ENCODE results near the gene VWA2.

VWA2 gene

GRCh38 chr10:114279901-114280644, 41.0 kb downstream of the VWA2 start:
- FAIRE-seq, result no peak

GRCh38 chr10:114281006-114281405, 42.0 kb downstream of the VWA2 start:
- FAIRE-seq (no peak), DNase-seq (ENCODE audit: insufficient read length, low spot score) (no peak)
- TF ChIP-seq CTCF (IDR thresholded peaks at IDR 0.05; ENCODE audit: insufficient read depth, missing control alignments), result no peak

More at GRCh38 chr10:114279901-114280644, 41.0 kb downstream of the VWA2 start:
- TF ChIP-seq CTCF (IDR thresholded peaks at IDR 0.05; ENCODE audit: insufficient read depth, missing control alignments), result no peak
- DNase-seq (ENCODE audit: insufficient read length, low spot score), result no peak

GRCh38 chr10:114281461-114281860, 42.4 kb downstream of the VWA2 start:
- no peak for TF ChIP-seq CTCF (IDR thresholded peaks at IDR 0.05; ENCODE audit: insufficient read depth, missing control alignments)
- DNase-seq (ENCODE audit: insufficient read length, low spot score) (no peak), FAIRE-seq (no peak)

- no peak for TF ChIP-seq CTCF (IDR thresholded peaks at IDR 0.05; ENCODE audit: insufficient read depth, missing control alignments)
- FAIRE-seq, result no peak
- no peak for DNase-seq (ENCODE audit: insufficient read length, low spot score)
Observed at GRCh38 chr10:114282526-114282925, 43.5 kb downstream of the VWA2 start.

GRCh38 chr10:114283091-114283490, 44.0 kb downstream of the VWA2 start:
- TF ChIP-seq CTCF (IDR thresholded peaks at IDR 0.05; ENCODE audit: insufficient read depth, missing control alignments), result no peak
- DNase-seq (ENCODE audit: insufficient read length, low spot score) (no peak), FAIRE-seq (no peak)

- no peak for TF ChIP-seq CTCF (IDR thresholded peaks at IDR 0.05; ENCODE audit: insufficient read depth, missing control alignments)
- DNase-seq (ENCODE audit: insufficient read length, low spot score), result no peak
- no peak for FAIRE-seq
Observed at GRCh38 chr10:114283535-114284234, 44.6 kb downstream of the VWA2 start.
